ENCODE measurements around the gene ZNF780B.
"Not testable (repeated sequence)": the region's sequence is repeated elsewhere in the genome, so short reads cannot be mapped to it uniquely, and the experiment has no call there.

Gene ZNF780B

DNA sequence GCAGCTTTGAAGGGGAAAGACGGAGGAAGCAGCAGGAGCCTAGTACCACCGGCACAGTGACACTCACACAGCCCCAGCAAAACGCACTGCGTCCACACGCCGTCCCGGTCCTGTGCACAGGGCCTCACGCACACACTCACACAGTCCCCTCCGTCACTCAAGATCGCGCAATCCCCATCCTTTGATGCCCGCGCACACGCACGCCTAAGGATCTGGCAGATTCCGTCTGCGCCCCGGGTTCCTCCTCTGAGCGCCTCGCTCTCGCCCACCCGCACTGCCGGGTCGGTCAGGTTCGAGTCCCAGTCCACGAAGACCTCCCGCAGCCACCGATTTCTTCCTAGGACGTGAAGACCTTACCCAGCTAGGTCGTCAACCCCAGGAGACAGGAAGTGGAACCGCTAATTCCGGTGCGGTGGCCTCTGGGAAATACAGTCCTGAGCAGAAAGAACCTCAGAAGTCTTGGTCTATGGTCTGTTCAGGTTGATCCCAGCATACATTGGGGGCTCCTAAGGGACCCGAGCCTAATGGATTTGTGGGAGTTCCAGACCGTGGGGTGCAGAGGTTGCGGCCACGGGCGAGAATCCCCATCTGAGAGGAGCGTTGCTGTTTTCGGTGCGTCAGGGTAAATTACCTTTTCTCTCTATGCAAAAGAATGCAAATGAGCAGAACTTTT, at the start of gene ZNF780B:
Gene ZNF780B, minus strand, starts transcription at position 400 of the 673 bp plus-strand sequence. CDS start 5,899 bp downstream, outside the sequence.
- peak; percentile 49 to 63 for DNase-seq (ENCODE audit: low read depth in 2 of 2)

DNA sequence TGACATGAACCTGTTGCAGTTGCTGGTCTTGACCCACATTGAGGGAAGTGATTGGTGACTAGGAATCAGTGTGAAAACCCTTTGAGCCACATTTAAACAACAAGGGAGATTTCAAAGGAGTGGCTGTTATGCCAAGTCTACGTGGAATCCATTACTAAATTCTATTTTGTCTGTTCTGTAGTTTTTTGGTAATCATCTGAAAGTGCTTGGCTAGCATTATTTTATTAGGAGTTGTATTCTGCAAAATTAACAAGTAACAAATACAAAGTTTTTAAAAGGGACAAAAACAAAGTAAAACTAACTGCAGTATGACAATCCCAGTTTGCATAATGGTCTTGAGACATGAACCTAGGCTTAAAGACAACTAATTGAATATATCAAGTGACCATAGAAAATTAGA, 48.7 kb upstream of the ZNF780B start:
- DNase-seq (ENCODE audit: low read depth in 2 of 2): no peak

DNA sequence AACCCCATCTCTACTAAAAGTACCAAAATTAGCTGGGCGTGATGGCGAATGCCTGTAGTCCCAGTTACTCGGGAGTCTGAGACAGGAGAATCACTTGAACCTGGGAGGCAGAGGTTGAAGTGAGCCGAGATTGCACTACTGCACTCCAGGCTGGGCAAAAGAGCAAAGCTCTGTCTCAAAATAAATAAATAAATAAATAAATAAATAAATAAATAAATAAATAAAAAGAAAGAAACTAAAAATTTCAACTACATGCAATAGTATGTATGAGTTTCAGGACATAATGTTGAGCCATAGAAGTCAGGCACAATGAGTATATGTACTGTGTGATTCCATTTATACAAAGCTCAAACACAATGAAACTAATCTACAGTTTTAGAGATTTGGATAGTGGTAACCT, 47.6 kb upstream of the ZNF780B start:
- no peak for DNase-seq (ENCODE audit: low read depth in 2 of 2)

GRCh38 chr19:40101813-40102212, 45.8 kb upstream of the ZNF780B start:
- no peak for DNase-seq (ENCODE audit: low read depth in 2 of 2)

- no peak for DNase-seq (ENCODE audit: low read depth in 2 of 2)
These were observed 37.4 kb upstream of the ZNF780B start for GRCh38 chr19:40093416-40093815.

DNA sequence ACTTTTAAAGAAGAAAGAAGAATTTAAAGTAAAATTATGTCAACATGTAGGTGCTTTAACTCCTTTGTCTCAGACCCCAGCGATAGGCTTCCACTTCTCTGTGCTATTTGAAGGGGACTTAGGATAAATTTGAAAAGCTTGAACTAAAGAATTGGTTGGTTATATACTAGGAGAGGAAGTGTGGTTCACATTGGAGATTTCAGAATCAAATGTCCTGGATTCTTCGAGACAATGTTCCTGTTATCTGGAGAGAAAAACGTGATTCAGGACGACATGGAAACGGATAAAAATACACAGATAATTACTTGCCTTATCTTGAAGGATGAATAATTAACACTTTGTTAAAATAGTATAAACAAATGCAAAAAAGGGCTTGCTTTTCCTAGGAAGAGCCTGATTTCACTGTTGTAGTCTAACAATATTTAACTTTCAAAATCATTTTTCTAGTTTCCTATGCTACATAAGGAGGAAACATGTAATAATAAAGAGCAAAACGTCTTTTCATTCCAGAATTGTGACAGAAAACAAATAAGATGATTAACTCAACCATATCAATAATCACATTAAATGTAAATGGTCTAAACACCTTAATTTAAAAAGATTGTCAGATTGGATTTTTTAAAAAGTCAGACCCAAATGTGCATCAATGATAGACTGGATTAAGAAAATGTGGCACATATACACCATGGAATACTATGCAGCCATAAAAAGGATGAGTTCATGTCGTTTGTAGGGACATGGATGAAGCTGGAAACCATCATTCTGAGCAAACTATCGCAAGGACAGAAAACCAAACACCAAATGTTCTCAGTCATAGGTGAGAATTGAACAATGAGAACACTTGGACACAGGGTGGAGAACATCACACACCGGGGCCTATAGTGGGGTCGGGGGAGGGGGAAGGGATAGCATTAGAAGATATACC, 35.4 kb upstream of the ZNF780B start:
- no peak for DNase-seq (ENCODE audit: low read depth in 2 of 2)

GRCh38 chr19:40090241-40091204, 34.5 kb upstream of the ZNF780B start, which contains the start of gene ZNF780A:
Gene ZNF780A (minus strand): TSS chr19:40090943. CDS start chr19:40084753, 6,190 bp downstream.
- peak; percentile 57 to 71 for DNase-seq (ENCODE audit: low read depth in 2 of 2)

GRCh38 chr19:40089462-40089861, 33.4 kb upstream of the ZNF780B start:
- no peak for DNase-seq (ENCODE audit: low read depth in 2 of 2)

GRCh38 chr19:40088299-40089047, 32.4 kb upstream of the ZNF780B start:
- no peak for DNase-seq (ENCODE audit: low read depth in 2 of 2)

DNA sequence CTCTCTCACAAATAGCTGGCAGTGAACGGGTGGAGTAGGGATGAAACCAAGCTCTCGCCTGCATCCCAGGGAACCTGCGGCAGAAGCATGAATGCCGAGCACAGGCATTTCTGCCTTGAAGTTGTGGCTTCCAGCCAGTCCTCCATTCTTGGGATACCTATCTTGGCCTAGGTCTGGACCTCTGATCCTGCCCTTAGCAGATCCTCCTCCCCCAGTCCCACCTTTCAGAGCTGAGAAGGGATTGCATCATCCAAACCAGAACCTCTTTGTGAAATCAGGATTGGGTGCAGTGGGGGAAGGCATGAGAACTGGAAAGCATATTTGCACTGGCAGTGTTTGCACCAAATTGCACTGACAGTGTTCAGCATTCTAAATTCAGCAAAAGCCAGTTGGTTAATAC, 28.9 kb upstream of the ZNF780B start:
- DNase-seq (ENCODE audit: low read depth in 2 of 2): no peak

DNA sequence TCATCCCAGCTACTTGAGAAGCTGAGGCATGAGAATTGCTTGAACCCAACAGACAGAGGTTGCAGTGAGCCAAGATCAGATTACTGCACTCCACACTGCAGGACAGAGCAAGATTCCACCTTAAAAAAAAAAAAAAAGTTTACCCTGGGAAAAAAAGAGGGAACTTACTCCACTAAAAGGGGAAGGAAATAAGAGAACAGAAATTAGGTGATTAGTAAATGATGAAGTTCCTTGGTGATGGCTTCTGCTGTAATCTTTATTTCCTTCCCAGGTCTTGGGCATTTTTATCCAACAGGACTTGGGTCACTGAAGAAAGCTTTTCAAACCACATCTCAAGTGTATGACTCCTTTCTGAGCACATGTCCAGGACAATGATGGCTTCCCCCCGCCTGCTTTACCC, 25.4 kb upstream of the ZNF780B start:
- DNase-seq (ENCODE audit: low read depth in 2 of 2): no peak

- no peak for DNase-seq (ENCODE audit: low read depth in 2 of 2)
These were observed 24.3 kb upstream of the ZNF780B start for GRCh38 chr19:40080289-40080688.

DNA sequence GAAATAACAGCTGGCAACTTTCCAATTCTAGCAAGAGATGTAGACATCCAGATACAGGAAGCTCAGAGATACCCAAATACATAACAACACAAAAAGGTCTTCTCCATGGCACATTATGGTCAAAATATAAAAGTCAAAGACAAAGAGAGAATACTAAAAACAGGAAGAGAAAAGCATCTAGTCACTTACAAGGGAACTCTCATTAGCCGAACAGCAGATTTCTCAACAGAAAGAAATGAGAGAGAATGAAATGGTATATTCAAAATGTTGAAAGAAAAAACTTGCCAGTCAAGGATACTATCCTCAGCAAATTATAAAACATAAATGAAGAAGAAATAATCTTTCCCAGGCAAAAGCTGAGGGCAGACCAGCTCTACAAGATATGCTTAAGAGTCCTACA, 22.3 kb upstream of the ZNF780B start:
- DNase-seq (ENCODE audit: low read depth in 2 of 2): no peak

GRCh38 chr19:40070058-40070457, 14.0 kb upstream of the ZNF780B start:
- no peak for DNase-seq (ENCODE audit: low read depth in 2 of 2)

DNA sequence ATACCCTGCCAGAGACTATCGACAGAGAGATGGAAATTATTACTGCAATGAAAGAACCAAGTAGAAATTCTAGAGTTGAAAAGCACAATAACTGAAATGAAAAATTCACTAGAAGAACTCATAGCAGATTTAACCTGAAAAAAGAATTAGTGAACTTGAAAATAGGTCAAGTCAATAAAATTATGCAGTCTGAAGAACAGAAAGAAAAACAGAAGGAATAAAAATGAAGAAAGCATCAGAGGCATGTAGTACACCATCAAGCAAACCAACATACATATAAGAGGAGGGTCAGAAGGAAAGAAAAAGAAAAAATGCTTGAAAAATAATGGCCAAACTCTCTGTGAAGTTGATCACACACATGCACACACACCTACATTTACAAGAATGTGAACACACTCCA, 3.6 kb upstream of the ZNF780B start:
- DNase-seq (ENCODE audit: low read depth in 2 of 2): no peak

GRCh38 chr19:40057166-40057565, 1.1 kb upstream of the ZNF780B start:
- DNase-seq (ENCODE audit: low read depth in 2 of 2): no peak

DNA sequence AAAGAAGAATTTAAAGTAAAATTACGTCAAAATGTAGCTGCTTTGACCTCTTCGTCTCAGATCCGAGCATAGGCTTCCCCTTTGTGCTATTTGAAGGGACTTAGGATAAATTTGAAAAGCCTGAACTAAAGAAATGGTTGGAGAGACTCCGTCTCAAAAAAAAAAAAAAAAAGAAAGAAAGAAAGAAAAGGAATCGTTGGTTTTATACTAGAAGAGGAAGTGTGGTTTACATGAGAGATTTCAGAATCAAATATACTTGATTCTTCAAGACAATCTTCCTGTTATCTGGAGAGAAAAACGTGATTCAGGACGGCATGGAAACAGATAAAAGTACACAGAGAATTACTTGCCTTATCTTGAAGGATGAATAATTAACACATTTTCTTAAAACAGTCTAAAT, 474 bp upstream of the ZNF780B start:
- no peak for DNase-seq (ENCODE audit: low read depth in 2 of 2)

GRCh38 chr19:40055049-40055448, 982 bp downstream of the ZNF780B start:
- no peak for DNase-seq (ENCODE audit: low read depth in 2 of 2)

DNA sequence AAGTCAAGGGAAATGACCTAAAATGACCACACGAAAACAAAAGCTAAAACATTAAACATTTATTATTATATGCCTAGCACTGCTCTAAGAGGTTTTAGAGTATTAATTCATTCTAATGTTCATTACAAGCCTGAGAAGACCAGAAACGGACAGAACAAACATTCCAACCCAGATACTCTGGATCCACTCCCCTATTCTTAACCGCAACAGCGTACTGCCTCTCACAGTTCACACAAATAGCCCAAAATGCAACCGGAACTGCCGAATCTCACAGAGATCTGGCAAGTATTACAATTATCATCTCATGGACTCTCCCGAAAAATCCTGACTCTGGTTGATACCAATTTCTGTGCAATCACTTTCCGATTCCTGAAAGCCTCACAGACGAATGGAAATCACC, 1.4 kb downstream of the ZNF780B start:
- no peak for DNase-seq (ENCODE audit: low read depth in 2 of 2)

GRCh38 chr19:40053491-40053890, 2.5 kb downstream of the ZNF780B start:
- DNase-seq (ENCODE audit: low read depth in 2 of 2): no peak

DNA sequence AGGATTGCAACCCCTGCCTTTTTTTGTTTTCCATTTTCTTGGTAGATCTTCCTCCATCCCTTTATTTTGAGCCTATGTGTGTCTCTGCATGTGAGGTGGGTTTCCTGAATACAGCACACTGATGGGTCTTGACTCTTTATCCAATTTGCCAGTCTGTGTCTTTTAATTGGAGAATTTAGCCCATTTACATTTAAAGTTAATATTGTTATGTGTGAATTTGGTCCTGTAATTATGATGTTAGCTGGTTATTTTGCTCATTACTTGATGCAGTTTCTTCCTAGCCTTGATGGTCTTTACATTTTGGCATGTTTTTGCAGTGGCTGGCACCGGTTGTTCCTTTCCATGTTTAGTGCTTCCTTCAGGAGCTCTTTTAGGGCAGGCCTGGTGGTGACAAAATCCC, 14.3 kb downstream of the ZNF780B start:
- not testable (repeated sequence) for DNase-seq (ENCODE audit: low read depth in 2 of 2)
